ENCODE results near the gene TTC7B. TPM values are rescaled to one million over a fixed set of nuclear protein-coding genes. Genes with fewer than 3 reads are reported as not detected.

Gene TTC7B
- total RNA-seq, 1 experiment from 2014 or later = 40.9 TPM

GRCh38 chr14:90523544-90523943 lies 292.7 kb downstream of the TTC7B start:
- intact Hi-C loops (cut with micrococcal nuclease; ENCODE audit: unreplicated experiment) = no loop called here
- ATAC-seq = no peak
- H3K27ac ChIP-seq (ENCODE audit: low read length) = no peak overlapping the region

GRCh38 chr14:90522571-90523191 lies 293.5 kb downstream of the TTC7B start:
- Histone ChIP-seq H3K36me3 (ENCODE audit: control insufficient read depth, insufficient read depth, low read length) (no peaks in the 10 kb centered on the region), H3K9me3 (ENCODE audit: control insufficient read depth, insufficient read depth, low read depth, low read length) (no peaks in the 10 kb centered on the region), H3K4me1 (ENCODE audit: control insufficient read depth, insufficient read depth, low read length) (no peaks in the 10 kb centered on the region; the same call in none of the 2 replicates), H3K27ac (ENCODE audit: low read length) (no peak overlapping the region; the same call in 1 of the 2 replicates), H3K4me3 (ENCODE audit: low read depth in 2 of 2, low read length in 2 of 2) (no peak overlapping the region), H3K27me3 (ENCODE audit: control insufficient read depth, insufficient read depth, low read length) (no peaks in the 10 kb centered on the region)
- CTCF ChIA-PET = no interaction called here
- no TSS peak for BruUV-seq (replicated peaks)
- ATAC-seq (peak; percentile 82), DNase-seq (ENCODE audit: low read depth, low spot score) (no peak)
- in situ Hi-C loops (cut with HindIII; ENCODE audit: low pct_unique_long_range_greater_than_20kb, low sequenced_read_pairs) (no loop called here), intact Hi-C loops (cut with micrococcal nuclease; ENCODE audit: unreplicated experiment) (no loop called here)
- TF ChIP-seq TCF7L2 (IDR thresholded peaks at IDR 0.05; ENCODE audit: low read depth, low read length) (no peak), POLR2AphosphoS5 (IDR thresholded peaks at IDR 0.05; ENCODE audit: low read depth, low read length) (no peak), REST (IDR thresholded peaks at IDR 0.05; ENCODE audit: insufficient read depth in 1 of 2, low read depth in 2 of 2, low read length in 1 of 2) (no peak), CTCF (IDR thresholded peaks at IDR 0.05) (no peak), SIN3A (IDR thresholded peaks at IDR 0.05; ENCODE audit: borderline replicate concordance, insufficient read depth, low read depth, low read length) (no peak)
- POLR2A ChIA-PET = no interaction called here

More at GRCh38 chr14:90523544-90523943, 292.7 kb downstream of the TTC7B start:
- Histone ChIP-seq H3K4me1 (ENCODE audit: control insufficient read depth, insufficient read depth, low read length) (no peaks in the 10 kb centered on the region; the same call in none of the 2 replicates), H3K4me3 (ENCODE audit: low read depth in 2 of 2, low read length in 2 of 2) (no peak overlapping the region), H3K36me3 (ENCODE audit: control insufficient read depth, insufficient read depth, low read length) (no peaks in the 10 kb centered on the region), H3K9me3 (ENCODE audit: control insufficient read depth, insufficient read depth, low read depth, low read length) (no peaks in the 10 kb centered on the region), H3K27me3 (ENCODE audit: control insufficient read depth, insufficient read depth, low read length) (no peaks in the 10 kb centered on the region)
- no TSS peak for BruUV-seq (replicated peaks)
- no peak for TF ChIP-seq TCF7L2 (IDR thresholded peaks at IDR 0.05; ENCODE audit: low read depth, low read length)
- no peak for TF ChIP-seq REST (IDR thresholded peaks at IDR 0.05; ENCODE audit: insufficient read depth in 1 of 2, low read depth in 2 of 2, low read length in 1 of 2)
- no peak for TF ChIP-seq SIN3A (IDR thresholded peaks at IDR 0.05; ENCODE audit: borderline replicate concordance, insufficient read depth, low read depth, low read length)
- no peak for TF ChIP-seq POLR2AphosphoS5 (IDR thresholded peaks at IDR 0.05; ENCODE audit: low read depth, low read length)
- TF ChIP-seq CTCF (IDR thresholded peaks at IDR 0.05) = no peak
- in situ Hi-C loops (cut with HindIII; ENCODE audit: low pct_unique_long_range_greater_than_20kb, low sequenced_read_pairs) = no loop called here
- CTCF ChIA-PET = no interaction called here
- DNase-seq (ENCODE audit: low read depth, low spot score) = no peak
- POLR2A ChIA-PET = no interaction called here
